Vagina (tissue), 2 donors: Measurements from ENCODE around the gene SPNS3. TPM values are rescaled to one million over a fixed set of nuclear protein-coding genes. Genes with fewer than 3 reads are reported as not detected.

Source experiments
- DNase-seq, 2 donors: peaks; one replicate each; pipeline ENCODE4 v3.0.0-alpha.2; 2017; ENCODE audit errors: extremely low spot score in 2 of 2
- H3K27ac ChIP-seq: fragments of 200-600 bp; sonication (generic); one replicate; pipeline ENCODE4 v1.5.1; 2019
- H3K27me3 ChIP-seq: fragments of 200-600 bp; sonication (generic); one replicate; pipeline ENCODE4 v1.5.1; 2019
- H3K36me3 ChIP-seq, 2 donors: fragments of 200-600 bp; sonication (generic); one replicate each; pipeline ENCODE4 v1.5.1; 2017 to 2019
- H3K4me1 ChIP-seq: fragments of 200-600 bp; sonication (generic); one replicate; pipeline ENCODE4 v1.5.1; 2019
- H3K4me3 ChIP-seq, 2 donors: fragments of 200-600 bp; sonication (generic); 1 replicate in 1 of 2; 2 replicates in 1 of 2; pipeline ENCODE4 v1.5.1; 2016 to 2019
- H3K9me3 ChIP-seq: fragments of 200-600 bp; sonication (generic); one replicate; pipeline ENCODE4 v1.5.1; 2019
- CTCF ChIP-seq, 3 experiments: fragments of 450-650 bp in 2 of 3; fragments of 200-600 bp in 1 of 3; sonication (generic) in 1 of 3; IDR thresholded peaks; one replicate each; pipeline ENCODE4 v1.5.1; 2017 to 2019; ENCODE audit warnings: antibody characterized with exemption in 3 of 3, mild to moderate bottlenecking in 2 of 3, moderate library complexity in 2 of 3
- POLR2A ChIP-seq, 2 donors: fragments of 450-650 bp; IDR thresholded peaks; one replicate each; pipeline ENCODE4 v1.6.1; 2017; ENCODE audit warnings: antibody characterized with exemption in 2 of 2, mild to moderate bottlenecking in 2 of 2, moderate library complexity in 2 of 2
- POLR2AphosphoS5 ChIP-seq, 2 donors: sonication (generic); formaldehyde crosslinking; IDR thresholded peaks; one replicate each; pipeline ENCODE4 v1.9.0; 2017; ENCODE audit warnings: antibody characterized with exemption in 2 of 2, mild to moderate bottlenecking in 2 of 2, low read depth in 1 of 2; ENCODE audit not compliant: insufficient read depth in 1 of 2
- intact Hi-C: fragments of 100-400 bp; cut with DNase I; formaldehyde crosslinking; loops from one replicate; pipeline ENCODE4 v1.15.1; 2023
- total RNA-seq: library from RNA; depleted of rRNA; stranded (reverse); fragments of >200 nt; gene quantifications from one replicate; pipeline ENCODE4 v1.2.3, GENCODE V29; 2016

Gene SPNS3
- total RNA-seq, 1 donor from 2014 or later: not detected

DNA sequence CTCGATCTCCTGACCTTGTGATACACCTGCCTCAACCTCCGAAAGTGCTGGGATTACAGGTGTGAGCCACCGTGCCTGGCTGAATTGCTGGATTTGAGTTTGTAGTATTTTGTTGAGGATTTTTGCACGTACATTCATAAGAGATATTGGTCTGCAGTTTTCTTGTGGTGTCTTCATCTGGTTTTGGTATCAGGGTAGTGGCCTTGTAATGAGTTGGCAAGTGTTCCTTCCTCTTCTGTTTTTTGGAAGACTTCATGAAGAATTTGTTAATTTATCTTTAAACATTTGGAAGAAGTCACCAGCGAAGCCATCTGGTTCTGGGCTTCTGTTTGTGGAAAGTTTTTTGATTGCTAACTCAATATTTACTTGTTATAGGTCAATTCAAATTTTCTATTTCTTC, 26.9 kb downstream of the SPNS3 start:
- H3K9me3 ChIP-seq: no peaks in the 10 kb centered on the region
- H3K4me1 ChIP-seq: no peaks in the 10 kb centered on the region
- H3K36me3 ChIP-seq: no peaks in the 10 kb centered on the region
- no peak overlapping the region for H3K27ac ChIP-seq
- DNase-seq: no peak
- no peaks in the 10 kb centered on the region for H3K27me3 ChIP-seq
- no peak overlapping the region for H3K4me3 ChIP-seq
- no peak for TF ChIP-seq CTCF (IDR thresholded peaks at IDR 0.05)
- intact Hi-C loops: no loop called here

DNA sequence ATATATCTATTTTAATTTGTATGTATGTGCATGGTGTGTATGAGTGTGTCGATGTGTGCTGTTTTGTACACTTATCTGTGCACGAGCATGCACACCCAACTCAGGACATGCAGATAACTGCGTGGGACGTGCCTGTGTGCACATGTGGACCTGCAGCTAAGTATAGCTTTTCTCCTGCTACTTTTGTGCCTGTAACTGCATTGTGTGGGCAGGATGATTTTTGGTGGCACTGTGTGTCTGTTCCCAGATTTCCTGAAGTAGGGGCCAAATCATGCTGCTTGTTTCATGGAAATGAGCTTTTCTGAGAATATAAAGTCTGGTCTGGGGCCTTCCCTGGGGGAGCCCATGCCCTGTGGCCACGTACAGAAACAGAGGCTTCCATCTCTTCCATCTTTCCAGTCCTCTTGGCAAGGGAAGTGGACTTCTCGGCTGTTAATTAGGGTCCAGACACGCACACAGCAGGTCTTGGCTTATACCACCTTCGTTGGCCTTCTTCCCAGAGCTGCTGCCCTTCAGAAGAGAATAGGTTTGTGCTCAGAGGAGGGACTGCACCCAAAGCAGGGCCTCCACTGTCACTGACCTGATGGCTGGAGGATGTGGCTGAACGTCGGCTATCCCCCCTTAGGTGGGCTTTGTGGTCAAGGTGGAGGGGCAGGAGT, 30.2 kb downstream of the SPNS3 start:
- no peak for TF ChIP-seq CTCF (IDR thresholded peaks at IDR 0.05)
- no peak for TF ChIP-seq POLR2AphosphoS5 (IDR thresholded peaks at IDR 0.05; ENCODE audit: insufficient read depth in 1 of 2, low read depth in 1 of 2)
- no peak for TF ChIP-seq POLR2A (IDR thresholded peaks at IDR 0.05)
- no peak overlapping the region for H3K4me3 ChIP-seq
- no peaks in the 10 kb centered on the region for H3K27me3 ChIP-seq
- H3K27ac ChIP-seq: no peak overlapping the region
- no peaks in the 10 kb centered on the region for H3K9me3 ChIP-seq
- DNase-seq: no peak
- H3K36me3 ChIP-seq: no peaks in the 10 kb centered on the region
- no peaks in the 10 kb centered on the region for H3K4me1 ChIP-seq
- intact Hi-C loops: no loop called here

DNA sequence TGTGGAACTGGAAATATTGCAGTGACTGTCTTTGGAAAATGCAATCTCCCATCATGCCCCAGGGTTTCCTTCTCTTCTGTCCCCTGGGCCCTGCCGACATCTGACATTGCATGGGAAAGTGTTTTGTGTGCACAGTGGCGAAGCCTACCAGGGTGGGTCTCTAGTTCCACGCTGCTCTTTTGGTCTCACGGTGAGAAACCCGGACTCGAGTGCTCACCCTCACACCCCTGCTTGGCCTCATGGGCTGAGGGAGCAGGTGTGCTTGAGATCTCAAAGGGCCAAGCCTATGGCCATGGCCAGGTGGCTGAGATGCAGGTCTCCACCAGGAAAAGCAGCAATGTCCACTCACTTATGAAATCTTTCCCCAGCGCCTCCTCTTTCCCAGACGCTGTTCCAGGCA, 32.0 kb downstream of the SPNS3 start:
- TF ChIP-seq CTCF (IDR thresholded peaks at IDR 0.05) (no peak), POLR2A (IDR thresholded peaks at IDR 0.05) (no peak), POLR2AphosphoS5 (IDR thresholded peaks at IDR 0.05; ENCODE audit: insufficient read depth in 1 of 2, low read depth in 1 of 2) (no peak)
- no peak overlapping the region for H3K27ac ChIP-seq
- H3K4me3 ChIP-seq: no peak overlapping the region
- H3K27me3 ChIP-seq: no peaks in the 10 kb centered on the region
- no peaks in the 10 kb centered on the region for H3K9me3 ChIP-seq
- no peaks in the 10 kb centered on the region for H3K4me1 ChIP-seq
- no peak for DNase-seq
- intact Hi-C loops: no loop called here
- H3K36me3 ChIP-seq: no peaks in the 10 kb centered on the region

GRCh38 chr17:4467287-4467686, 33.5 kb downstream of the SPNS3 start:
- intact Hi-C loops: no loop called here
- Histone ChIP-seq H3K9me3 (no peaks in the 10 kb centered on the region), H3K4me3 (no peak overlapping the region), H3K4me1 (no peaks in the 10 kb centered on the region), H3K27me3 (no peaks in the 10 kb centered on the region), H3K36me3 (no peaks in the 10 kb centered on the region), H3K27ac (no peak overlapping the region)
- DNase-seq: no peak
- TF ChIP-seq POLR2AphosphoS5 (IDR thresholded peaks at IDR 0.05; ENCODE audit: insufficient read depth in 1 of 2, low read depth in 1 of 2) (no peak), CTCF (IDR thresholded peaks at IDR 0.05) (no peak), POLR2A (IDR thresholded peaks at IDR 0.05) (no peak)

GRCh38 chr17:4469552-4469951, 35.8 kb downstream of the SPNS3 start:
- Histone ChIP-seq H3K27me3 (no peaks in the 10 kb centered on the region), H3K36me3 (no peaks in the 10 kb centered on the region), H3K9me3 (no peaks in the 10 kb centered on the region), H3K27ac (no peak overlapping the region), H3K4me3 (no peak overlapping the region), H3K4me1 (no peaks in the 10 kb centered on the region)
- TF ChIP-seq POLR2AphosphoS5 (IDR thresholded peaks at IDR 0.05; ENCODE audit: insufficient read depth in 1 of 2, low read depth in 1 of 2): no peak
- no peak for TF ChIP-seq CTCF (IDR thresholded peaks at IDR 0.05)
- TF ChIP-seq POLR2A (IDR thresholded peaks at IDR 0.05): no peak
- no peak for DNase-seq
- intact Hi-C loops: no loop called here
